A549 (cell line): ENCODE measurements around the gene GRIK2. TPM values are rescaled to one million over a fixed set of nuclear protein-coding genes. Genes with fewer than 3 reads are reported as not detected.

Source experiments
- ATAC-seq, 2 experiments: fragments of 200-7000 bp in 1 of 2; fragments of >200 bp in 1 of 2; cut with Nextera tagmentation in 1 of 2; cut with Tn5 transposase in 1 of 2; 3 replicates each; pipeline versions ENCODE4 v1.8.0 to v1.9.1; 2018 to 2020; ENCODE audit warnings: mild to moderate bottlenecking in 1 of 2, moderate library complexity in 1 of 2
- CTCF ChIA-PET: fragments of 300-600 bp; sonication (Branson Sonifier 250); formaldehyde crosslinking; extraction: SDS; loops from one replicate; lab custom pipeline; 2021; ENCODE audit warnings: antibody characterized with exemption, inconsistent platforms; lab: Yijun Ruan, JAX
- POLR2A ChIA-PET: fragments of 350-600 bp; formaldehyde crosslinking; extraction: SDS; loops from one replicate; lab custom pipeline; 2021; ENCODE audit warnings: antibody characterized with exemption, inconsistent platforms; lab: Yijun Ruan, JAX
- DNase-seq, 2 experiments: peaks; one replicate each; pipeline versions ENCODE4 v3.0.0 to v3.0.0-alpha.2; 2011 to 2016; ENCODE audit warnings: low read depth in 1 of 2, low spot score in 1 of 2
- FAIRE-seq: peaks from 2 replicates; lab custom pipeline; 2011; peaks lifted over from hg19 to GRCh38; lab: Jason Lieb, UNC
- H3K27ac ChIP-seq, 2 experiments: fragments of >200 bp; sonication (Bioruptor Twin); formaldehyde crosslinking; 3 replicates each; pipeline ENCODE4 v1.5.1; 2016 to 2017
- H3K4me1 ChIP-seq: fragments of >200 bp; sonication (Bioruptor Twin); formaldehyde crosslinking; 3 replicates; pipeline ENCODE4 v1.6.1; 2016
- H3K4me2 ChIP-seq: fragments of >200 bp; sonication (Bioruptor Twin); formaldehyde crosslinking; 3 replicates; pipeline ENCODE4 v1.6.1; 2016
- H3K4me3 ChIP-seq: fragments of >200 bp; sonication (Bioruptor Twin); formaldehyde crosslinking; 3 replicates; pipeline ENCODE4 v1.5.1; 2016
- H3K9me3 ChIP-seq: fragments of >200 bp; sonication (Bioruptor Twin); formaldehyde crosslinking; 3 replicates; pipeline ENCODE4 v1.6.1; 2016
- BHLHE40 ChIP-seq: IDR thresholded peaks from 2 replicates; pipeline ENCODE4 v1.6.1; 2012; ENCODE audit warnings: low read depth, low read length, inconsistent platforms
- CBX8 ChIP-seq: fragments of 200-600 bp; sonication (generic); IDR thresholded peaks from 2 replicates; pipeline ENCODE4 v1.6.1; 2016
- CEBPB ChIP-seq, 2 experiments: fragments of >200 bp in 1 of 2; sonication (Bioruptor Twin) in 1 of 2; formaldehyde crosslinking in 1 of 2; IDR thresholded peaks; 2 replicates each; pipeline ENCODE4 v1.6.1; 2012 to 2016
- CHD2 ChIP-seq: fragments of 150-350 bp; IDR thresholded peaks from 2 replicates; pipeline ENCODE4 v1.6.1; 2014; ENCODE audit warnings: low read length; ENCODE audit not compliant: partially characterized antibody
- EHF ChIP-seq: fragments of 250-450 bp; sonication (Bioruptor Pico); IDR thresholded peaks from 2 replicates; pipeline ENCODE4 v1.5.0; 2020; ENCODE audit warnings: mild to moderate bottlenecking
- EHMT2 ChIP-seq: fragments of 200-600 bp; sonication (generic); IDR thresholded peaks from 2 replicates; pipeline ENCODE4 v1.6.1; 2016; ENCODE audit warnings: antibody characterized with exemption, low read depth, mild to moderate bottlenecking, moderate library complexity
- ESRRA ChIP-seq: fragments of 150-350 bp; IDR thresholded peaks from 2 replicates; pipeline ENCODE4 v1.6.1; 2014; ENCODE audit warnings: mild to moderate bottlenecking, low read length, borderline replicate concordance
- FOXS1 ChIP-seq: fragments of 250-450 bp; sonication (Bioruptor Pico); IDR thresholded peaks from 2 replicates; pipeline ENCODE4 v1.5.0; 2020; ENCODE audit warnings: mild to moderate bottlenecking, moderate library complexity
- GATA3 ChIP-seq: IDR thresholded peaks from 2 replicates; pipeline ENCODE4 v1.6.1; 2012; ENCODE audit warnings: borderline replicate concordance
- HDAC2 ChIP-seq: fragments of 200-600 bp; sonication (generic); IDR thresholded peaks from 2 replicates; pipeline ENCODE4 v1.6.1; 2016
- HEYL ChIP-seq: fragments of 250-450 bp; sonication (Bioruptor Pico); IDR thresholded peaks from 2 replicates; pipeline ENCODE4 v1.8.0; 2021; ENCODE audit warnings: mild to moderate bottlenecking, moderate library complexity
- HOXA7 ChIP-seq: fragments of 250-450 bp; sonication (Bioruptor Pico); IDR thresholded peaks from 2 replicates; pipeline ENCODE4 v1.5.0; 2020; ENCODE audit warnings: mild to moderate bottlenecking, moderate library complexity
- KDM1A ChIP-seq: fragments of 200-600 bp; sonication (generic); IDR thresholded peaks from 2 replicates; pipeline ENCODE4 v1.6.1; 2016; ENCODE audit warnings: low read depth, mild to moderate bottlenecking
- MAFK ChIP-seq: fragments of 450-650 bp; IDR thresholded peaks from 2 replicates; pipeline ENCODE4 v1.6.1; 2014; ENCODE audit not compliant: partially characterized antibody
- NFE2L2 ChIP-seq: fragments of 150-350 bp; conservative IDR thresholded peaks from 2 replicates; pipeline ENCODE4 v1.6.1; 2014; ENCODE audit warnings: low read length
- PHF8 ChIP-seq: fragments of 200-600 bp; sonication (generic); IDR thresholded peaks from 2 replicates; pipeline ENCODE4 v1.6.1; 2016; ENCODE audit warnings: low read depth, mild to moderate bottlenecking, antibody characterized with exemption, moderate library complexity, borderline replicate concordance
- POLR2A ChIP-seq: IDR thresholded peaks from 2 replicates; pipeline ENCODE4 v1.6.1; 2012; ENCODE audit warnings: mild to moderate bottlenecking, low read length
- RARB ChIP-seq: fragments of 250-450 bp; sonication (Bioruptor Pico); IDR thresholded peaks from 2 replicates; pipeline ENCODE4 v1.8.0; 2021; ENCODE audit warnings: mild to moderate bottlenecking, moderate library complexity
- RCOR1 ChIP-seq: fragments of 150-350 bp; IDR thresholded peaks from 2 replicates; pipeline ENCODE4 v1.6.1; 2014; ENCODE audit warnings: antibody characterized with exemption, low read length, low read depth
- RNF2 ChIP-seq: fragments of 200-600 bp; sonication (generic); IDR thresholded peaks from 2 replicates; pipeline ENCODE4 v1.6.1; 2016; ENCODE audit warnings: low read depth, mild to moderate bottlenecking, antibody characterized with exemption, moderate library complexity, borderline replicate concordance
- SREBF2 ChIP-seq: fragments of 450-650 bp; IDR thresholded peaks from 2 replicates; pipeline ENCODE4 v1.6.1; 2014; ENCODE audit warnings: mild to moderate bottlenecking, moderate library complexity
- TFCP2L1 ChIP-seq: fragments of 250-450 bp; sonication (Bioruptor Pico); IDR thresholded peaks from 2 replicates; pipeline ENCODE4 v1.5.0; 2021; ENCODE audit warnings: mild to moderate bottlenecking
- ZFP36 ChIP-seq: fragments of 450-650 bp; IDR thresholded peaks from 2 replicates; pipeline ENCODE4 v1.6.1; 2014; ENCODE audit warnings: borderline replicate concordance; ENCODE audit not compliant: partially characterized antibody
- ZNF302 ChIP-seq: fragments of 250-450 bp; sonication (Bioruptor Pico); IDR thresholded peaks from 2 replicates; pipeline ENCODE4 v1.9.0; 2021; ENCODE audit warnings: inconsistent platforms, mild to moderate bottlenecking, moderate library complexity
- WGBS: methylation state at CpG from one replicate; pipeline ENCODE4 v1.1.6; 2017; ENCODE audit errors: missing lambda C conversion rate; 5-methylcytosine and 5-hydroxymethylcytosine counted together
- polyA plus RNA-seq, 4 experiments: library from polyadenylated mRNA; depleted of rRNA in 3 of 4; stranded (reverse); fragments of >200 nt; fragmentation: RNase III in 1 of 4; extraction: RNeasy Plus Mini Kit Qiagen cat#74134 plus additional on column Dnase treatment in 1 of 4; gene quantifications; 2 replicates in 3 of 4; 3 replicates in 1 of 4; pipeline ENCODE4 v1.2.3, GENCODE V29; 2011 to 2017
- TF ChIP-seq, protein P1 (sequence below): IDR thresholded peaks from 2 replicates; pipeline ENCODE4 v1.6.1; 2012; ENCODE audit warnings: low read depth, borderline replicate concordance
- TF ChIP-seq, protein P2 (sequence below): fragments of 450-650 bp; IDR thresholded peaks from 2 replicates; pipeline ENCODE4 v1.6.1; 2014; ENCODE audit warnings: antibody characterized with exemption
- TF ChIP-seq, protein P3 (sequence below): fragments of >200 bp; sonication (Bioruptor Twin); formaldehyde crosslinking; IDR thresholded peaks from 2 replicates; pipeline ENCODE4 v1.6.1; 2016
- TF ChIP-seq, protein P4 (sequence below): fragments of 150-350 bp; IDR thresholded peaks from 2 replicates; pipeline ENCODE4 v1.6.1; 2014; ENCODE audit warnings: low read depth, mild to moderate bottlenecking, low read length
- TF ChIP-seq, protein P5 (sequence below): fragments of 200-600 bp; sonication (generic); IDR thresholded peaks from 2 replicates; pipeline ENCODE4 v1.6.1; 2016; ENCODE audit warnings: antibody characterized with exemption, mild to moderate bottlenecking, moderate library complexity
- TF ChIP-seq, protein P6 (sequence below): fragments of >200 bp; sonication (Bioruptor Twin); formaldehyde crosslinking; IDR thresholded peaks from 3 replicates; pipeline ENCODE4 v1.5.1; 2016

Gene GRIK2
- polyA plus RNA-seq, 2 of the 4 experiments (the other 2 are of a cell fraction): 0.56 to 0.65 TPM

DNA sequence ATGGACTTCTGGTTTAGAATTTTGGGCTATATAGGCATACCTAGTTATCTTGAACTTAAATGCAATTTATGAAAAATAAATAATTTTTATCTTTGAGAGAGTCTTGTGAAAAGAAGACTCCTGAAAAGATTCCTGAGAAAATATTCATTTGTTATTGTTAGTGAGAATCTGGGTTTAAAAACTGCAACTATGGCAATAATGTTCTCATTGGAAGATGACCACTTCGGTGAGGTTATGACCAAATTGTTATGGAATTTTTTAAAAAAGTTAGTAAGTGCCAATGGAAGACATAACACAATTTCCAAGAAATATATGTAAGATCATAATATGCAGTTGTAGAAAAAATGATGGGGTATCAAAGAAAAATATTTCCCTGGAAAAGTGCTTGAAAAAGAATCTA lies 46.3 kb downstream of the GRIK2 start:
- ATAC-seq (no peak), FAIRE-seq (no peak), DNase-seq (no peak)
- no peak overlapping the region for H3K4me3 ChIP-seq
- no peaks in the 10 kb centered on the region for H3K4me1 ChIP-seq
- no peaks in the 10 kb centered on the region for H3K9me3 ChIP-seq
- ChIA-PET POLR2A (no interaction called here), CTCF (no interaction called here)
- 15% methylated on average over 1 of the region's 1 CpG for WGBS
- TF ChIP-seq MAFK (peak; percentile 12), HDAC2 (no peak), RCOR1 (no peak)
- no peak overlapping the region for H3K27ac ChIP-seq
- H3K4me2 ChIP-seq: no peak overlapping the region

DNA sequence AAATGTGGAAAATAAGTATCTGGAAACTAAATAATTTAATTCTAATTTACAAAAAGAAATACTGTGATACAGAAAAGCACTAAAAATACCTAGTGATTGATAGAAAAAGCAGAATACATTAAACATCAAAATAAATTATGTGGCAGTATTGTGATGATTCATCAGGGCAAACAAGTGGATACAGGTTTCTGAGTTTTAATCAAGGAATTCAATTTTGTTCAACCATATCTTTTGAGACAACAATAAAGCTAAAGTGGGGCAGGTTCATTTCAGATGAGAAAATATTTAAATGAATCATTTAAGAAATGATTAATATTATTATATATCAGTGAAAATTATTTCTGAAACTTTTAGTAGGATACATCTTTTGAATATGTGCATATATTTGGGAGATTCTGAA lies 49.8 kb downstream of the GRIK2 start:
- FAIRE-seq: no peak

DNA sequence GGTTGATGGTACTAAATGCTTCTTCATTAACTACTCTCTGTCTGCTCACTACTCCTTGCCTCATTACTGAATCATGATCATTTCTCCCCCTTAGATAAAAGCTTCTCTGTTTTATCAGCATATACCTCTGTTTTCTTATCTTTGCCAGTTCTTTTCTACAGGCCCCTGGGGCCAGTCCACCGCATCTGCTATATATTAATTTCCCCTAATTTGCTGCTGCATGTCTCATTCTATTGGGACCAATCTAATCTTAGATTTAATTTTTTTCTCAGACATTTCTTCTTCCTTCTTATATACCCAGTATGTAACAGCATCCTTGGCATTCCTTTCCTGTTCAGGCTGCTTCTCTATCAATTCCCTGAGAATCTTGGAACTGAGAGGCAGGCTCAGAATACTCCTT lies 51.2 kb downstream of the GRIK2 start:
- Histone ChIP-seq H3K4me1 (no peaks in the 10 kb centered on the region), H3K9me3 (no peaks in the 10 kb centered on the region), H3K4me3 (no peak overlapping the region), H3K27ac (no peak overlapping the region), H3K4me2 (no peak overlapping the region)
- ChIA-PET POLR2A (no interaction called here), CTCF (no interaction called here)
- ATAC-seq: no peak
- DNase-seq: no peak
- no peak for FAIRE-seq
- TF ChIP-seq BHLHE40: no peak
- TF ChIP-seq RNF2: no peak
- TF ChIP-seq NFE2L2: no peak
- TF ChIP-seq, protein P1, sequence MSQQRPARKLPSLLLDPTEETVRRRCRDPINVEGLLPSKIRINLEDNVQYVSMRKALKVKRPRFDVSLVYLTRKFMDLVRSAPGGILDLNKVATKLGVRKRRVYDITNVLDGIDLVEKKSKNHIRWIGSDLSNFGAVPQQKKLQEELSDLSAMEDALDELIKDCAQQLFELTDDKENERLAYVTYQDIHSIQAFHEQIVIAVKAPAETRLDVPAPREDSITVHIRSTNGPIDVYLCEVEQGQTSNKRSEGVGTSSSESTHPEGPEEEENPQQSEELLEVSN: no peak
- TF ChIP-seq RARB (CRISPR knock-in tag): no peak
- TF ChIP-seq, protein P2, sequence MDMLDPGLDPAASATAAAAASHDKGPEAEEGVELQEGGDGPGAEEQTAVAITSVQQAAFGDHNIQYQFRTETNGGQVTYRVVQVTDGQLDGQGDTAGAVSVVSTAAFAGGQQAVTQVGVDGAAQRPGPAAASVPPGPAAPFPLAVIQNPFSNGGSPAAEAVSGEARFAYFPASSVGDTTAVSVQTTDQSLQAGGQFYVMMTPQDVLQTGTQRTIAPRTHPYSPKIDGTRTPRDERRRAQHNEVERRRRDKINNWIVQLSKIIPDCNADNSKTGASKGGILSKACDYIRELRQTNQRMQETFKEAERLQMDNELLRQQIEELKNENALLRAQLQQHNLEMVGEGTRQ: no peak
- no peak for TF ChIP-seq HEYL
- TF ChIP-seq CBX8: no peak
- TF ChIP-seq EHMT2: no peak
- TF ChIP-seq POLR2A: no peak
- no peak for TF ChIP-seq TFCP2L1
- TF ChIP-seq, protein P3, sequence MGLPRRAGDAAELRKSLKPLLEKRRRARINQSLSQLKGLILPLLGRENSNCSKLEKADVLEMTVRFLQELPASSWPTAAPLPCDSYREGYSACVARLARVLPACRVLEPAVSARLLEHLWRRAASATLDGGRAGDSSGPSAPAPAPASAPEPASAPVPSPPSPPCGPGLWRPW: no peak
- TF ChIP-seq MAFK: no peak
- no peak for TF ChIP-seq RCOR1
- TF ChIP-seq CHD2: no peak
- 13% methylated on average over 1 of the region's 1 CpG for whole genome bisulfite sequencing

More for the DNA sequence above, 49.8 kb downstream of the GRIK2 start:
- Histone ChIP-seq H3K27ac (no peak overlapping the region), H3K4me2 (no peak overlapping the region), H3K4me3 (no peak overlapping the region), H3K9me3 (no peaks in the 10 kb centered on the region), H3K4me1 (no peaks in the 10 kb centered on the region)
- DNase-seq (no peak), ATAC-seq (no peak)
- POLR2A ChIA-PET: no interaction called here
- TF ChIP-seq KDM1A (no peak), ESRRA (no peak), GATA3 (no peak), CBX8 (no peak), ZFP36 (no peak), NFE2L2 (no peak), ZNF302 (CRISPR knock-in tag) (no peak), PHF8 (no peak), FOXS1 (no peak), RNF2 (no peak), RARB (CRISPR knock-in tag) (no peak), HEYL (no peak), CEBPB (IDR thresholded peaks at IDR 0.05) (no peak), SREBF2 (no peak), EHF (no peak), HOXA7 (CRISPR knock-in tag) (no peak)
- TF ChIP-seq, protein P4, sequence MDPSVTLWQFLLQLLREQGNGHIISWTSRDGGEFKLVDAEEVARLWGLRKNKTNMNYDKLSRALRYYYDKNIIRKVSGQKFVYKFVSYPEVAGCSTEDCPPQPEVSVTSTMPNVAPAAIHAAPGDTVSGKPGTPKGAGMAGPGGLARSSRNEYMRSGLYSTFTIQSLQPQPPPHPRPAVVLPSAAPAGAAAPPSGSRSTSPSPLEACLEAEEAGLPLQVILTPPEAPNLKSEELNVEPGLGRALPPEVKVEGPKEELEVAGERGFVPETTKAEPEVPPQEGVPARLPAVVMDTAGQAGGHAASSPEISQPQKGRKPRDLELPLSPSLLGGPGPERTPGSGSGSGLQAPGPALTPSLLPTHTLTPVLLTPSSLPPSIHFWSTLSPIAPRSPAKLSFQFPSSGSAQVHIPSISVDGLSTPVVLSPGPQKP: no peak
- TF ChIP-seq, protein P5, sequence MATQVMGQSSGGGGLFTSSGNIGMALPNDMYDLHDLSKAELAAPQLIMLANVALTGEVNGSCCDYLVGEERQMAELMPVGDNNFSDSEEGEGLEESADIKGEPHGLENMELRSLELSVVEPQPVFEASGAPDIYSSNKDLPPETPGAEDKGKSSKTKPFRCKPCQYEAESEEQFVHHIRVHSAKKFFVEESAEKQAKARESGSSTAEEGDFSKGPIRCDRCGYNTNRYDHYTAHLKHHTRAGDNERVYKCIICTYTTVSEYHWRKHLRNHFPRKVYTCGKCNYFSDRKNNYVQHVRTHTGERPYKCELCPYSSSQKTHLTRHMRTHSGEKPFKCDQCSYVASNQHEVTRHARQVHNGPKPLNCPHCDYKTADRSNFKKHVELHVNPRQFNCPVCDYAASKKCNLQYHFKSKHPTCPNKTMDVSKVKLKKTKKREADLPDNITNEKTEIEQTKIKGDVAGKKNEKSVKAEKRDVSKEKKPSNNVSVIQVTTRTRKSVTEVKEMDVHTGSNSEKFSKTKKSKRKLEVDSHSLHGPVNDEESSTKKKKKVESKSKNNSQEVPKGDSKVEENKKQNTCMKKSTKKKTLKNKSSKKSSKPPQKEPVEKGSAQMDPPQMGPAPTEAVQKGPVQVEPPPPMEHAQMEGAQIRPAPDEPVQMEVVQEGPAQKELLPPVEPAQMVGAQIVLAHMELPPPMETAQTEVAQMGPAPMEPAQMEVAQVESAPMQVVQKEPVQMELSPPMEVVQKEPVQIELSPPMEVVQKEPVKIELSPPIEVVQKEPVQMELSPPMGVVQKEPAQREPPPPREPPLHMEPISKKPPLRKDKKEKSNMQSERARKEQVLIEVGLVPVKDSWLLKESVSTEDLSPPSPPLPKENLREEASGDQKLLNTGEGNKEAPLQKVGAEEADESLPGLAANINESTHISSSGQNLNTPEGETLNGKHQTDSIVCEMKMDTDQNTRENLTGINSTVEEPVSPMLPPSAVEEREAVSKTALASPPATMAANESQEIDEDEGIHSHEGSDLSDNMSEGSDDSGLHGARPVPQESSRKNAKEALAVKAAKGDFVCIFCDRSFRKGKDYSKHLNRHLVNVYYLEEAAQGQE: no peak
- TF ChIP-seq, protein P6, sequence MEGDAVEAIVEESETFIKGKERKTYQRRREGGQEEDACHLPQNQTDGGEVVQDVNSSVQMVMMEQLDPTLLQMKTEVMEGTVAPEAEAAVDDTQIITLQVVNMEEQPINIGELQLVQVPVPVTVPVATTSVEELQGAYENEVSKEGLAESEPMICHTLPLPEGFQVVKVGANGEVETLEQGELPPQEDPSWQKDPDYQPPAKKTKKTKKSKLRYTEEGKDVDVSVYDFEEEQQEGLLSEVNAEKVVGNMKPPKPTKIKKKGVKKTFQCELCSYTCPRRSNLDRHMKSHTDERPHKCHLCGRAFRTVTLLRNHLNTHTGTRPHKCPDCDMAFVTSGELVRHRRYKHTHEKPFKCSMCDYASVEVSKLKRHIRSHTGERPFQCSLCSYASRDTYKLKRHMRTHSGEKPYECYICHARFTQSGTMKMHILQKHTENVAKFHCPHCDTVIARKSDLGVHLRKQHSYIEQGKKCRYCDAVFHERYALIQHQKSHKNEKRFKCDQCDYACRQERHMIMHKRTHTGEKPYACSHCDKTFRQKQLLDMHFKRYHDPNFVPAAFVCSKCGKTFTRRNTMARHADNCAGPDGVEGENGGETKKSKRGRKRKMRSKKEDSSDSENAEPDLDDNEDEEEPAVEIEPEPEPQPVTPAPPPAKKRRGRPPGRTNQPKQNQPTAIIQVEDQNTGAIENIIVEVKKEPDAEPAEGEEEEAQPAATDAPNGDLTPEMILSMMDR: no peak
- CTCF ChIA-PET: no interaction called here
